Measurements from ENCODE around the gene GAMT. TPM values are rescaled to one million over a fixed set of nuclear protein-coding genes. Genes with fewer than 3 reads are reported as not detected.

GAMT gene
- total RNA-seq, 1 experiment from 2014 or later = 31.6 TPM

DNA sequence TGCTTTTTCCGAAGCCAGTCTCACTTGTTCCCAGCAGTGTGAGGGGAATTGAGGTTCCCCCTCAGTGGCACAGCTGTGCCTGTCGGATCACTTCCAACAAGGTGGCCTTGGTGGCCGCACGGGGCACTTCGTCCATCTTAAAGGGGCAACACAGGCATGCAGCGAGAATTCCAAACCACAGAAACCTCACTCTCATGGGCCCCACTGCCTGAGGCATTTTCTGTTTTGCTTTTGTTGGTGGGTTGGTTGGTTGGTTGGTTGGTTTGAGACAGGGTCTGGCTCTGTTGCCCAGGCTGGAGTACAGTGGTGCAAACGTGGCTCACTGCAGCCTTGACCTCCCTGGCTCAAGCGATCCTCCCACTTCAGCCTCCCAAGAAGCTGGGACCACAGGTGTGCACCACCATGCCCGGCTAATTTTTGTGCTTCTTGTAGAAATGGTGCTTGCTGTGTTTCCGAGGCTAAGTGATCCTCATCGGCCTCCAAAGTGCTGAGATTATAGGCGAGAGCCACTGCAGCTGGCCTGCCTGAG is 21.3 kb downstream of the GAMT start:
- Histone ChIP-seq H3K36me3 (replicated peaks; ENCODE audit: control insufficient read depth, insufficient read depth, low read length) (no peaks in the 10 kb centered on the region), H3K27me3 (ENCODE audit: control insufficient read depth, insufficient read depth, low read length) (no peaks in the 10 kb centered on the region), H3K4me3 (ENCODE audit: insufficient read depth, low read depth, low read length) (no peak overlapping the region)
- DNase-seq = no peak

DNA sequence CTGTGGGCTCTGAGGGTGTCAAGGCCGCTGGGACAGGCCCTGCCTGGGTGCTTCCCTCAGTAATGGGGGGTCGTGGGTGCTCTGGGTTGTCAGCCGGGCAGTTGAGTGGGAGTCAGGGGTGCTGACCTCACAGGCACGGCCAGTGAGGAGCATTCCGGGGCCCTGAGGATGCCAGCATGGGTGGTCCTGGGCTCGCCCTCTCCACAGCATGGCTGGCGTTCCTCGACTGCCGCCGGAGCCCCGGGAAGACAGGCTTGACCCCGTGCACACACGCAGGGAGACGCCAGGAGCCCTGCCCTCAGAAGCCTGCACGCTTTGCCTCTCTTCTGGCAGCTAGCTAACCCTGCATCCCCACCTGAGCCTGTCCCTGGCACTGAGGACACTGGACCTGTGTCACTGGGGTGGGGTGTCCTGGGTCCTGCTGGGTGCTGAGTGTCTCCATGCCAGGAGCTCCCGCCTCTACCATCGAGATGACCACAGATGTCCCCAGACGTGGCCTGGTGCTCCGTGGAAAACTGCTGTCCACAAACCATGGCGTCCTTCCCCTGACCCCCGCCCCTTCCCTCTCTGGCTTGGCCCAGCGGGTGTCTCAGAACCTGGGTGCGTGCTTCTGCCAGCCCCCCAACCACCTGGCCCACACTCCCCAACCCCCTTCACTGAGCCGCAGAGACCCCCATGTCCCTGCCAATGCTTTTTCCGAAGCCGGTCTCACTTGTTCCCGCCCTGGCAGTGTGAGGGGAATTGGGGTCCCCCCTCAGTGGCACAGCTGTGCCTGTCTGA is 22.0 kb downstream of the GAMT start:
- H3K4me3 ChIP-seq (ENCODE audit: insufficient read depth, low read depth, low read length) = no peak overlapping the region
- DNase-seq = no peak
- H3K36me3 ChIP-seq (replicated peaks; ENCODE audit: control insufficient read depth, insufficient read depth, low read length) = peaks cover 2% of the 10 kb centered on the region
- H3K27me3 ChIP-seq (ENCODE audit: control insufficient read depth, insufficient read depth, low read length) = no peaks in the 10 kb centered on the region

DNA sequence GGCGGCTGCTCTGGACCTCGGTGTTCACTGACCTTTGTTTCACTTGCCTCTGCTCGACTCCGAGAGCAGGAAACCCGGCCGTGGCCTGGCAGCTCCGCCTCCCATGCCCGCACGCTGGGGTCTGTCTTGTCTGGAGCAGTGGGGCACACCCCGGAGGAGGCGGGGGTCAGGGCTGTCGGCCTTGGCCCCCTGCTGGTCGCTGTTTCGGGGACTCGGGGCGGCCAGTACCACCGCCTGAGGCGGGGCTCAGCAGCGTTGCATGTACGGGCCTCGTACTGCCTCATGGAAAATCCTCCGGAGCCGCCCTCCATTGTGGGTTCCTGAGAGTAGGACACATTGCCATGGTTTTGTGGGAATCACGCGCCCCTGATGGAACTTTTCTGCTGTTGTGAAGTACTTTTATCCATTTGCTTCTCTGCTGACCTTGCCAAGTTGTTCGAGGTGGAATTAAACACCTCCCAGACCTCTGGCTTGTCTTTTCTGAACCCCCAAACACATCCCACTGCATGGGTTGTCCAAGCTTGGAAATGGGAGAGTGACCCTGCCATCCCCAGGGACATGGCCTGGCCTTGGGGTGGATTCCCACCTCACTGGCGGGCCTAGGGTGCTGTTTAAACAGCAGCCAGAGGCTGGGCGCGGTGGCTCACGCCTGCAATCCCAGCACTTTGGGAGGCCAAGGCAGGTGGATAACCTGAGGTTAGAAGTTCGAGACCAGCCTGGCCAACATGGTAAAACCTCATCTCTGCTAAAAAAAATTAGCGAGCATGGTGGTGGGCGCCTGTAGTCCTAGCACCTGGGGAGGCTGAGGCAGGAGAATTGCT is 23.2 kb downstream of the GAMT start:
- DNase-seq = no peak
- Histone ChIP-seq H3K4me3 (ENCODE audit: insufficient read depth, low read depth, low read length) (no peak overlapping the region), H3K27me3 (ENCODE audit: control insufficient read depth, insufficient read depth, low read length) (no peaks in the 10 kb centered on the region), H3K36me3 (replicated peaks; ENCODE audit: control insufficient read depth, insufficient read depth, low read length) (peaks cover 8% of the 10 kb centered on the region)

DNA sequence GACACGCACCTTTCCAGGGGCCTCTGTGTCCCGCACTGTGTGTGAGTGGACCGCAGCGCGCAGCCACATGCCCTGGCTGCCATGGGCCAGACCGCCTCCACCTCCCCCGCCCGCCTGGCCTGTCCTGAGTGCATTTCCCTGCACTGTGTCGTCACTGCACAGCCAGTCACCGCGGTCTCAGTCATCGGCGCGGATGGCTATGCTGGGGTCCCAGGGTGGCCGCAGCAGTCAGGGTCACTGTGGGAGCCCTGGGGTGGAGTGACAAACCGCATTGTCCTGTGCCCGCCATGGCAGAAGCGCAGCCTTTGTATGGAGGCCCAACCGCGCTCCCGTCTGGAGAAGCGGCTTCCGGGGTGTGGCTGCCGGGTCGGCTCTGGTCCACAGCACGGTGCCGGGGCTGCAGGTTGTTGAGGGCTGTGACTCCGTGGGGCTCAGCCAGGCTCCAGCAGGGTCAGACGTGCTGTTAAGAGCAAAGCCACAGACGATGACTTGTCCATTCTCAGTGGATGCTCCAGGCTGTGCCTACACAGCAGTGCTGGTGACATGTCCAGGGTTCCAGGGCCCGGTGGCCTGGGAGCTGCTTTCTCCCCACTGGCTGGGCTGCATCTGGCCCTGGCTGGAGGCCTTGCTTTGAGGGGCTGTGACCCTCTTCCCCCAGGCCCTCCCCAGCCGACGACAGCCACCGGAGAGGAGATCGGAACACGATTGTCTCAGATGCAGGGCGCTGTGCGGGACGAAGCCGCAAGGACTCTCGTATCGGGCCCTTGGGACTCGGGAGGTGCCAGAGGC is 24.0 kb downstream of the GAMT start:
- Histone ChIP-seq H3K36me3 (replicated peaks; ENCODE audit: control insufficient read depth, insufficient read depth, low read length) (peaks cover 11% of the 10 kb centered on the region), H3K4me3 (ENCODE audit: insufficient read depth, low read depth, low read length) (no peak overlapping the region), H3K27me3 (ENCODE audit: control insufficient read depth, insufficient read depth, low read length) (no peaks in the 10 kb centered on the region)
- DNase-seq = no peak

DNA sequence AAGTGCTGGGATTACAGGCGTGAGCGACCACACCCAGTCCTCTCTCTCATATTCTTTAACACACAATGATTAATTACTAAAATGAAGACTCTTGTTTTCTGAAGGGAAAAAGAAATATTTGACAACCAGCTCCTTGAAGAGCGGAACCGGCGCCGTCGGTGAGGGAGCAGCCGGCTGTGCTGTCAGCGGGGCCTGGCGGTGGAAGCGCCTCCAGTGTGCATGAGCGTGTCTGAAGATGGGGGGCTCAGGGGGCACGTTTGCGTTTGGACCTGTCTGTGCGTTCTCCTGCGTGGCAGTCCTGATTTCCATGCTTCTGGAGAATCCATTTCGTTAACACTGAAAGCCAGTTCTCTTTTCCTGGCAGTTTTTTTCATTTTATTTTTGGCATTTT is 24.9 kb downstream of the GAMT start:
- Histone ChIP-seq H3K27me3 (ENCODE audit: control insufficient read depth, insufficient read depth, low read length) (no peaks in the 10 kb centered on the region), H3K4me3 (ENCODE audit: insufficient read depth, low read depth, low read length) (no peak overlapping the region), H3K36me3 (replicated peaks; ENCODE audit: control insufficient read depth, insufficient read depth, low read length) (peaks cover 11% of the 10 kb centered on the region)
- no peak for DNase-seq

DNA sequence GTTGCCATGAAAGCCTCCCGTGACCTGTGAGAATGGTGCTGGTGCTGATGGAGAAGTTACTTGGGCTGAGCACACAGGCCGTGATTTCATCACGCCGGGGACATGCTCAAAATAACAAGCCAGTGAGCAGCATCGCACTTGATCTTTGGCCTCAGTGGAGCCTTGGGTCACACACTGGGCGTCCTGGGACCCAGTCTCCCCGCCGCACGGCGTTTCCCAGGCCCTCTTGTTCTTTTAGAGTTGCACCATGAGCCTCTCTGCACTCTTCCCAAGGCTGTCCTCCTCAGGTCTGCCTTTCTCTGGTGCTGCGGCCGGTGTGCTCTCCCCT is 27.1 kb downstream of the GAMT start:
- Histone ChIP-seq H3K4me3 (ENCODE audit: insufficient read depth, low read depth, low read length) (no peak overlapping the region), H3K36me3 (replicated peaks; ENCODE audit: control insufficient read depth, insufficient read depth, low read length) (peaks cover 14% of the 10 kb centered on the region), H3K27me3 (ENCODE audit: control insufficient read depth, insufficient read depth, low read length) (no peaks in the 10 kb centered on the region)
- no peak for DNase-seq

DNA sequence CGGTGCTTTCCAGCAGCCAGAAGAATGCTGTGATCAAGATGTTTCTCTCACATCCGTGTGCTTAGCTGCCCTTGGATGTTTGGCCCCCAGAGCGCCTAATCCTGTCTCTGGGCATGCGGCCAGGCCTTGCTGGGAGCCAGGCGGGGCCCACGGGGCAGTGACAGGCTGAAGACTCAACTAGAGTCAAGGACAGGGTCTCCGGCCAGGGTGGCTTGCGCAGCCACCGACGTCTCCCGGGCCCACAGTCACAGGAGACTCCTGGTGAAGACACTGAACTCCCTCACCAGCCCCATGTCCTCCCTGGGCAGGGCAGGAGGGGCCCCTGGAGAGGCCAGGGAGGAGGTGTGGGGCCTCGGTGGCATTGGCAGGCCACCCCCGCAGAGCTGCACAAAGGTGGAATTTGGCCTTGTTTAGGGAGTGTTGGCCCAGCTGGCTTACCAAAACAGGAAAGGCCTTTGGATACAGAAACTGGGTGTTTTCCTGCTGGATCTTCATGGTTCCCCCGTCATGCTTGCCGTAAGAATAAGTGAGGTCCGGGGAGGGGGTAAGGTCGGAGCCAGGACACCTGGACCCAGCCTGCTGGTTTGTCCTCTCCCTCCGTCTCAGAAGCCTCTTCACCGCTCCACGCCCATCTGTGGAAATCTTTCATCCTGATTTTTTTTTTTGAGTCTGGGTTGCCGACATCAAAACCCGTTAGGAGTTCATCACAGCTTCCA is 27.6 kb downstream of the GAMT start:
- no peak overlapping the region for H3K4me3 ChIP-seq (ENCODE audit: insufficient read depth, low read depth, low read length)
- no peaks in the 10 kb centered on the region for H3K27me3 ChIP-seq (ENCODE audit: control insufficient read depth, insufficient read depth, low read length)
- no peak for DNase-seq
- H3K36me3 ChIP-seq (replicated peaks; ENCODE audit: control insufficient read depth, insufficient read depth, low read length) = peaks cover 16% of the 10 kb centered on the region

DNA sequence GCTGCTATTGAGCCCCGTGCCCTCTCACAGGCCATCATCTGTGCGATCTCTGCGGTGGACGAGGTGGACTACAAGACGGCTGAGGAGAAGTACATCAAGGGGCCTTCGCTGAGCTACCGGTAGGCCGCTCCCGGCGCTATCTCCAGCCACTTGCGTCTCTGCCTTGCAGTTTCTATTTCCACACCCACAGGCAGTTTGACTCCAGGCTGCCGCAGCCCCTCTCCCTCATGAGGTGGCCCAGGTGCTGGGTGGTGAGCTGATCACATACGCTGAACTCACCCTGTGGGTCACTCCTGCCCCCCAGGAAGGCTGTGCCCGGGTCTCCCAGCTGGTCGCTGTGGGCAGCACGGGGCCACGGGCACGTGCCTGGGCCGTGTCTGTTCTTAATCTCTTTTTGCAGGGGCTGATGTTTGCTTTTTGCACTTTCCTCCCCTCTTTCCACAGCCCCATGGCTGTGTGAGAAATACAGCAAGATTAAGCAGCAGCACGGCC is 28.3 kb downstream of the GAMT start:
- no peak overlapping the region for H3K4me3 ChIP-seq (ENCODE audit: insufficient read depth, low read depth, low read length)
- peaks cover 19% of the 10 kb centered on the region for H3K36me3 ChIP-seq (replicated peaks; ENCODE audit: control insufficient read depth, insufficient read depth, low read length)
- no peaks in the 10 kb centered on the region for H3K27me3 ChIP-seq (ENCODE audit: control insufficient read depth, insufficient read depth, low read length)
- no peak for DNase-seq

DNA sequence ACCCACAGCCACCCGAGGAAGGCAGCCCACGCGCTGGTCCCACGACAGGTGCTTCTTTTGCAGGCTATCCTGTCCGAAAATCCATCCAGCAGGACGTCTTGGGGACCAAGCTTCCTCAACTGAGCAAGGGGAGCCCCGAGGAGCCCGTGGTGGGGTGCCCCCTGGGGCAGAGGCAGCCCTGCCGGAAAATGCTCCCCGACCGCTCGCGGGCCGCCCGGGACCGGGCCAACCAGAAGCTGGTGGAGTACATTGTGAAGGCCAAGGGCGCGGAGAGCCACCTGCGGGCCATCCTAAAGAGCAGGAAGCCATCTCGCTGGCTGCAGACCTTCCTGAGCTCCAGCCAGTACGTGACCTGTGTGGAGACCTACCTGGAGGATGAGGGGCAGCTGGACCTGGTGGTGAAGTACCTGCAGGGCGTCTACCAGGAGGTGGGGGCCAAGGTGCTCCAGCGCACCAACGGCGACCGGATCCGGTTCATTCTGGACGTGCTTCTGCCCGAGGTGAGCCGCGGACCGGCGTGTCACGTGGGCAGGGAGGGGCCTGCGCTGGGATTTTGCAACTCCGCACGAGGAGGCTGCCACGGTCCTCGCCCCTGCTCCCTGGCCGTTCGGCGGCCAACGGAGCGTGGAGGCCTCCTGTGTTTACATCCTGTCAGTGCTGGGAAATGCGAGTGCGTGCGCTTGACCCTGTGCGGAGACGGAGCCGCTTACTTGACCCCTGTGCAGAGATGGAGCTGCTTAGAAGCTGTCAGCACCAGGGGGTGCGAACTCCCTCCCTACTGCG is 30.6 kb downstream of the GAMT start:
- Histone ChIP-seq H3K4me3 (ENCODE audit: insufficient read depth, low read depth, low read length) (no peak overlapping the region), H3K27me3 (ENCODE audit: control insufficient read depth, insufficient read depth, low read length) (no peaks in the 10 kb centered on the region), H3K36me3 (replicated peaks; ENCODE audit: control insufficient read depth, insufficient read depth, low read length) (peaks cover 30% of the 10 kb centered on the region)
- DNase-seq = no peak

DNA sequence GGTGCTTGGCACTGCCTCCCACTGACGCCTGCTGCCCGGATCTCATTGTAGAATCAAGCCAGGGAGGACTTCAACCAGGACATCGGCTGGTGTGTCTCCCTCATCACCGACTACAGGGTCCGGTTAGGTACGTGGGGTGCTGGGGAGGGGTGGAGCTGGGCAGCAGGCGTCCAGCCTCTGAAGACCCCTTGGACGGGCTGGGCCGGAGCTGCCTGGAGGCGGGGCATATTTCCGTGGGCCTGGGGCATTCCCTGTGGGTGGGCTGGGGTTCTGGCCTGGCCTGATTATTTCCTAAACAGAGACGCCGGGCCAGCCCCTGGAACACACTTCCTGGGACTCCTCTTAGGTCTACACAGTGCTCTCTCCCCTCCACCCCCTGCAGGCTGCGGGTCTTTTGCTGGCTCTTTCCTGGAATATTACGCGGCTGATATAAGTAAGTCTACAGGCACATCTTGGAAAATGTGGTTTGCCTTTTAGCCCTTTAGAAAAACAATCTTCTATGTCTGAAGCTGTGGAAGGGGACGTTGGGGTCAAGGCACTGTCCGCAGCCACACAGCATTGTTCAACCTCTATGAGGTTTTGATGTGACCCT is 32.0 kb downstream of the GAMT start:
- no peak overlapping the region for H3K4me3 ChIP-seq (ENCODE audit: insufficient read depth, low read depth, low read length)
- H3K36me3 ChIP-seq (replicated peaks; ENCODE audit: control insufficient read depth, insufficient read depth, low read length) = peaks cover 28% of the 10 kb centered on the region
- no peak for DNase-seq
- no peaks in the 10 kb centered on the region for H3K27me3 ChIP-seq (ENCODE audit: control insufficient read depth, insufficient read depth, low read length)

DNA sequence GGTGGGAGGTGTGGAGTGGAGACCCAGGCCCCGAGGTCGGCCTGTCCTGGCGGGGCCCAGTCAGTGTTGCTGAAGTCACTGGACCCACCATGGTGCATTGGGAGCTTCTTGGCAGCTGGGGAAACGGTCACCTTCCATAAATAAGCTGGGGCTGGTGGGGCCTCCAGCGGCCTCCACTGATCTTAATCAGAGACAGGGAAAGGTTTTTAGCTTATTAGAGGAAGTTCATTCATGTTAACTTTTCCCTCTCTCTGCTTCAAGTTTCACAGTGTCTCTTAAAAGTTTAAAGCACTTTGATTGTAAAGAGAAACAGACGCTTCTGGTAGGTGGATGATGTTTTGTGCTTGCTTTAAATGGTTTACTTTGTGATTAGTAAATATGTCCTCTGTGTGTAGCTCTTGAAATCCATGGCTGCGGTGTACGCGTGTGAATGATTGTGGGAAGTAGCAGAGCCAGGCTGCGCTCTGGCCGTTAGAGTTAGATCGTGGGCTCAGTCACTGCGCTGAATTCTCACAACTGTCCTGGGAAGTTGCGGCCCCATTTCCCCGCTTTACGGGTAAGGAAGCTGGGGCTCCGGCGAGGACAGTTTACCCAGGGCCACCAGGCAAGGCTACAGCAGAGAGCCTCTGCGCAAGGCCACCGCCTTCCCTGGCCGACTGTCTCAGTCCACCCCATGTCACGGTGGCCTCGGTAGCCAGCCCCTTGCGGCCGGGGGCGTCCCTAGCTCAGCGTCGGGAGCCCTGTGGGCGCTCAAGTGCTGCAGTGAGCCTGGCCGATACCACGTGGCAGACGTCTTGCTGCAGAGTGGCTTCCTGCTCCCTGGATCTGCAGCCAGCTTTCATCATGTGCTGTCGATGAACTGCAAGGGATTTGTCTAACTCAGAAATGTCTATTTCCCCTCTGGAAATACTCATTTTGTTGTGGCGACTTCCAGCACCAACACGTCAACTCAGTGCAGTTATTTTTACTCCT is 34.2 kb downstream of the GAMT start:
- Histone ChIP-seq H3K27me3 (ENCODE audit: control insufficient read depth, insufficient read depth, low read length) (no peaks in the 10 kb centered on the region), H3K36me3 (replicated peaks; ENCODE audit: control insufficient read depth, insufficient read depth, low read length) (peaks cover 23% of the 10 kb centered on the region), H3K4me3 (ENCODE audit: insufficient read depth, low read depth, low read length) (no peak overlapping the region)
- no peak for DNase-seq

DNA sequence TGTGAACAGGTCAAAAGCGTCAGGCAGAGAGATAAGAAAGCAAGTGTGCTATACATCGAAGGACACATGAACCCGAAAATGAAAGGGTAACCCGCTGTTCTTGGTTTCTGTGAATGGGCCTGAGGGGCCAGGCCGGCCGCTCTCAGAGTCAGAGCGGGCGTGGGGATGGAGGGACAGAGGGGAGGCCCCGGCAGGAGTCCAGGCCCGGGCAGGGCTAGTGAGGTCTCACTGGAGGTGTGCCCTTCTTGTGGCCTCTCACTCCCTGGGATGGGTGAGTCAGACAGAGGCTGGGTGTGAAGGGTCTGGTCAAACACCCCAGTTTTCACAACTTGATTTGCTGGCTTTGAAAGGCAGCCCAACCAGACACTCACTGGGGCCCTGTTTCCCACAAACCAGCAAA is 35.0 kb downstream of the GAMT start:
- H3K36me3 ChIP-seq (replicated peaks; ENCODE audit: control insufficient read depth, insufficient read depth, low read length) = peaks cover 25% of the 10 kb centered on the region
- no peak for DNase-seq
- no peaks in the 10 kb centered on the region for H3K27me3 ChIP-seq (ENCODE audit: control insufficient read depth, insufficient read depth, low read length)
- H3K4me3 ChIP-seq (ENCODE audit: insufficient read depth, low read depth, low read length) = no peak overlapping the region
